HepG2 (cell line): ENCODE data around the gene NMBR.

Source experiments
- EED ChIP-seq: sonication (generic); formaldehyde crosslinking; IDR thresholded peaks from 2 replicates; pipeline ENCODE4 v1.5.0; 2020; ENCODE audit warnings: mild to moderate bottlenecking, missing genetic modification reagents
- MYNN ChIP-seq: sonication (generic); formaldehyde crosslinking; IDR thresholded peaks from 2 replicates; pipeline ENCODE4 v1.4.0; 2020; ENCODE audit warnings: mild to moderate bottlenecking, low read depth, missing genetic modification reagents
- PHF20 ChIP-seq: sonication (generic); formaldehyde crosslinking; IDR thresholded peaks from 2 replicates; pipeline ENCODE4 v1.5.0; 2020; ENCODE audit warnings: mild to moderate bottlenecking, missing genetic modification reagents
- ZNF274 ChIP-seq: sonication (generic); formaldehyde crosslinking; IDR thresholded peaks from 2 replicates; pipeline ENCODE4 v1.5.1; 2020; ENCODE audit warnings: mild to moderate bottlenecking, missing genetic modification reagents
- ZNF333 ChIP-seq: sonication (generic); formaldehyde crosslinking; IDR thresholded peaks from 2 replicates; pipeline ENCODE4 v1.4.0; 2020; ENCODE audit warnings: mild to moderate bottlenecking, missing genetic modification reagents, borderline replicate concordance
- ZNF563 ChIP-seq: sonication (generic); formaldehyde crosslinking; IDR thresholded peaks from 2 replicates; pipeline ENCODE4 v1.8.0; 2022; ENCODE audit warnings: mild to moderate bottlenecking, moderate library complexity, missing genetic modification reagents
- TF ChIP-seq, protein P1 (sequence below): sonication (generic); formaldehyde crosslinking; IDR thresholded peaks from 2 replicates; pipeline ENCODE4 v1.5.0; 2020; ENCODE audit warnings: mild to moderate bottlenecking, missing genetic modification reagents, moderate library complexity

DNA sequence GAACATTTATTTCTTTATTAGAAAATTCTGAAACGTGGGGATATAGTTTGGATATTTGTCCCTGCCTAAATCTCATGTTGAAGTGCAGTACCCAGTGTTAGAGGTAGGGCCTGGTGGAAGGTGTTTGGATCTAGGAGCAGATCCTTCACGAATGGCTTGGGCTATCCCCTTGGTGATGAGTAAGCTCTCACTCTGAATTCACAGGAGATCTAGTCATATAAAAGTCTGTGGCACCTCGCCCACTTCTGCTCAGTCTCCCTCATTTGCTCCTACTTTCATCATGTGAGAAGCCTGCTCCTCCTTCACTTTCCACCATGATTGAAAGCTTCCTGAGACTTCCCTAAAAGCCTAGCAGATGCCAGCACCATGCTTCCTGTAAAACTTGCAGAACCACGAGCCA is 111.0 kb downstream of the NMBR start:
- TF ChIP-seq ZNF274 (CRISPR knock-in tag) = no peak
- no peak for TF ChIP-seq ZNF563
- TF ChIP-seq PHF20 (CRISPR knock-in tag) = no peak
- TF ChIP-seq MYNN (CRISPR knock-in tag) = no peak
- no peak for TF ChIP-seq EED (CRISPR knock-in tag)
- TF ChIP-seq ZNF333 (CRISPR knock-in tag) = no peak
- TF ChIP-seq, protein P1, sequence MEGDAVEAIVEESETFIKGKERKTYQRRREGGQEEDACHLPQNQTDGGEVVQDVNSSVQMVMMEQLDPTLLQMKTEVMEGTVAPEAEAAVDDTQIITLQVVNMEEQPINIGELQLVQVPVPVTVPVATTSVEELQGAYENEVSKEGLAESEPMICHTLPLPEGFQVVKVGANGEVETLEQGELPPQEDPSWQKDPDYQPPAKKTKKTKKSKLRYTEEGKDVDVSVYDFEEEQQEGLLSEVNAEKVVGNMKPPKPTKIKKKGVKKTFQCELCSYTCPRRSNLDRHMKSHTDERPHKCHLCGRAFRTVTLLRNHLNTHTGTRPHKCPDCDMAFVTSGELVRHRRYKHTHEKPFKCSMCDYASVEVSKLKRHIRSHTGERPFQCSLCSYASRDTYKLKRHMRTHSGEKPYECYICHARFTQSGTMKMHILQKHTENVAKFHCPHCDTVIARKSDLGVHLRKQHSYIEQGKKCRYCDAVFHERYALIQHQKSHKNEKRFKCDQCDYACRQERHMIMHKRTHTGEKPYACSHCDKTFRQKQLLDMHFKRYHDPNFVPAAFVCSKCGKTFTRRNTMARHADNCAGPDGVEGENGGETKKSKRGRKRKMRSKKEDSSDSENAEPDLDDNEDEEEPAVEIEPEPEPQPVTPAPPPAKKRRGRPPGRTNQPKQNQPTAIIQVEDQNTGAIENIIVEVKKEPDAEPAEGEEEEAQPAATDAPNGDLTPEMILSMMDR (CRISPR knock-in tag) = no peak
